Measurements from ENCODE around the gene FAM72B. TPM values are rescaled to one million over a fixed set of nuclear protein-coding genes. Genes with fewer than 3 reads are reported as not detected.
"Not testable (repeated sequence)": the region's sequence is repeated elsewhere in the genome, so short reads cannot be mapped to it uniquely, and the experiment has no call there.

FAM72B gene
- total and polyA plus RNA-seq, 2 experiments from 2014 or later: 1.5 to 1.7 TPM

DNA sequence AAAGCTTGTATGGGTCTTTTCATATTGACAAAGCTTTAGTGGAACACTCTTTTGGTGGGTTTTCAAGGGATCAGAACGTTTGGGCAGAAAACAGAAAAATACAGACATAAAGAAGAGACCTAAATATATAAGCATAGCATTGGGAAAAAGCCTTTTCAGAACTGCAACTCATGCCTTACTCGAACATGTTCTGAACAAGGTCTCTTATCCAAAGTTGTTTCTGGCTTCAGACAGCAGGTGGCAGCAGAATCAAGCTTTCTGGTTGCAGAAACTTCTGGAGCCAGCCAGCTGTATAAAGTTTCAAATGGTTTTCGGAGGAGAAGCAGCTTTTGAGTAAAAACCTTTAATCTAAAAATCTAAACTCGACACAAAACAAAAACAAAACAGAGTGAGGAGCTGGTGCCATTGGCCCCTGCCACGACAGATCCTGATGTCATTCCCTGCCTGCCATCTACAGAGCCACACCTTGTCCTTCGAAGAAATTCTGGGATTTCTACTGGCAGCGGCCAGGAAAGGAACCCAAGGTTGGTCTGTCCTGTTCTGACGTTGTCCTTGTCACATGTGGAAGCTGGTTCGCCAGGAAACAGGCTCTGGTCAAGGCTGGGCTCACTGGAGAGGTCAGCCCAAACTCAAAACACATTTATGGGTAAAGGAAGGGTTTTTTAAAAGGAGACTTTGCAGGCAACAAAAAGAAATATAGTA lies 35.5 kb downstream of the FAM72B start:
- H3K4me2 ChIP-seq; H2AFZ ChIP-seq; H3K27me3 ChIP-seq; DNase-seq (ENCODE audit: low spot score); H3K79me2 ChIP-seq; H3K4me1 ChIP-seq (ENCODE audit: insufficient read depth); H3K27ac ChIP-seq; H4K20me1 ChIP-seq (ENCODE audit: insufficient read depth, poor library complexity, severe bottlenecking); H3K36me3 ChIP-seq (replicated peaks; ENCODE audit: insufficient read depth, low read depth); H3K4me3 ChIP-seq; H3K9me3 ChIP-seq (ENCODE audit: low read depth); H3K9me2 ChIP-seq (replicated peaks; ENCODE audit: insufficient read depth): not testable (repeated sequence)
- 0% methylated on average over 1 of the region's 9 CpGs for WGBS (ENCODE audit: low lambda C conversion rate, missing lambda C conversion rate)

DNA sequence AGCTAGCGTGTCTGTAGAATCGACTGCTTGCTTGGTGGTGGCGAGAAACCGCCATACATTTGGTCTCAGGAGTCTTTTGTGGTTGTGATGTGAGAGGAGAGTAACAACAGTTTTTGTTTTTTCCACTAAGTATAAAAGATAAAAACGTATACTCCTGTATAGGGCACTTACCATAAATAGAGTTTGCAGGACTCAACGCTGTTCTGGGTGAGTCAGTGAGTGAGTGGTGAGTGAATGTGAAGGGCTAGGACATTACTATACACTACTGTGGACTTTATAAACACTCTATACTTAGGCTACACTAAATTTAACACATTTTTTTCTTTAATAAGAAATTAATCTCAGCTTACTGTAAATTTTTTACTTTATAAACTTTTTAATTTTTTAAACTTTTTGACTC lies 43.7 kb downstream of the FAM72B start:
- no CpG with 5 or more reads among the region's 6 CpGs for WGBS (ENCODE audit: low lambda C conversion rate, missing lambda C conversion rate)
- not testable (repeated sequence) for H3K9me3 ChIP-seq (ENCODE audit: low read depth); DNase-seq (ENCODE audit: low spot score)

DNA sequence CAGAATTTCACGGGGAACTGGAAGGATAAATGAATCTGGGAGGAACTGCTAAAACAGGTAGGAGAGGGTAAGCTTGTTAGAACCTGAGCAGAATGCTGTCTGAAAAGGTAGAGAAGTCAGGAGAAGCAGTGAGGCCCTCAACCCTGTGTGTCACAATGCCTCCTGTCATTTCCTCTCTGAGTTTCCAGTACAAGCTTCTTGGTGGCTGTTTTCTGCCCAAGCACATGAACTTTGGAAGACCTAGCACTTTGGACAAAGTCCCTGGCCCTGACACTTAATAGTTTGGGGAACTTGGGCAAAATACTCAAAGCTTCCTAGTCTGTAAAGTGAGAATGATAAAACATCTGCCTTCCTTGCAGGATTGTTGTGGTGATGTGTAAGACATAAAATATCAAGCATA lies 52.6 kb downstream of the FAM72B start:
- not testable (repeated sequence) for DNase-seq (ENCODE audit: low spot score); H3K27me3 ChIP-seq; H4K20me1 ChIP-seq (ENCODE audit: insufficient read depth, poor library complexity, severe bottlenecking); H3K4me1 ChIP-seq (ENCODE audit: insufficient read depth); H3K36me3 ChIP-seq (replicated peaks; ENCODE audit: insufficient read depth, low read depth); H3K4me3 ChIP-seq; H2AFZ ChIP-seq; H3K9me3 ChIP-seq (ENCODE audit: low read depth); H3K79me2 ChIP-seq; H3K4me2 ChIP-seq; H3K9me2 ChIP-seq (replicated peaks; ENCODE audit: insufficient read depth); H3K27ac ChIP-seq
- no CpG with 5 or more reads among the region's 1 CpG for WGBS (ENCODE audit: low lambda C conversion rate, missing lambda C conversion rate)

More for the DNA sequence above, 43.7 kb downstream of the FAM72B start:
- not testable (repeated sequence) for H3K27me3 ChIP-seq; H3K36me3 ChIP-seq (replicated peaks; ENCODE audit: insufficient read depth, low read depth); H3K9me2 ChIP-seq (replicated peaks; ENCODE audit: insufficient read depth); H4K20me1 ChIP-seq (ENCODE audit: insufficient read depth, poor library complexity, severe bottlenecking); H3K4me2 ChIP-seq; H3K79me2 ChIP-seq; H3K4me3 ChIP-seq; H2AFZ ChIP-seq; H3K4me1 ChIP-seq (ENCODE audit: insufficient read depth); H3K27ac ChIP-seq

DNA sequence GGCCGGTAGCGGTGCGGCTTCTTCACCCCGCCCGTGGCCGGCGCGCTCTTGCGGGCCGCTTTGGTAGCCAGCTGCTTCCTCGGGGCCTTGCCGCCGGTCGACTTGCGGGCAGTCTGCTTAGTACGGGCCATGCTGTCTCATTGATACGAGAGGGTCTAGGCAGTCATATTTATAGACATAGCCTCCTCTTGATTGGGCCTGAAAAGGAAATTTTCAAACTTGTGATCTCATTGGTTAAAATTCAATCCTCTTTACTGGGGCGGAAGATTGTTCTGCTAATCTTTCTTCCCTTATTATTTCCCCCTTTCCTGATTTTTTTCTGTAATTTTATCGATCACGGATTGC lies 65.7 kb downstream of the FAM72B start:
- H4K20me1 ChIP-seq (ENCODE audit: insufficient read depth, poor library complexity, severe bottlenecking); H2AFZ ChIP-seq; H3K36me3 ChIP-seq (replicated peaks; ENCODE audit: insufficient read depth, low read depth); H3K4me2 ChIP-seq; H3K9me3 ChIP-seq (ENCODE audit: low read depth); H3K4me1 ChIP-seq (ENCODE audit: insufficient read depth); H3K4me3 ChIP-seq; H3K79me2 ChIP-seq; DNase-seq (ENCODE audit: low spot score); H3K27me3 ChIP-seq; H3K27ac ChIP-seq; H3K9me2 ChIP-seq (replicated peaks; ENCODE audit: insufficient read depth): not testable (repeated sequence)
- whole genome bisulfite sequencing (ENCODE audit: low lambda C conversion rate, missing lambda C conversion rate): no CpG with 5 or more reads among the region's 20 CpGs

Other genes starting within 250 kb of the FAM72B start
- 10.6 and 11.0 TPM in 2 replicates for gene SRGAP2C, start 635 bp upstream of the FAM72B start, total RNA-seq
- gene SRGAP2C, start 635 bp upstream of the FAM72B start, polyA plus RNA-seq: 7.2 TPM in 2 replicates

Measured in hepatocyte (in vitro differentiated cells).